HCT116 (cell line): ENCODE results near the gene PRMT5. TPM values are rescaled to one million over a fixed set of nuclear protein-coding genes. Genes with fewer than 3 reads are reported as not detected.

Experiments used
- ATAC-seq: fragments of 200-7000 bp; cut with Tn5 transposase; 2 replicates; pipeline ENCODE4 v1.9.1; 2020; ENCODE audit warnings: mild to moderate bottlenecking, moderate library complexity
- BruUV-seq: library from RNA; stranded (reverse); fragments of 400-500 nt; replicated peaks from 2 replicates; lab custom pipeline; 2021; lab: Mats Ljungman, UMichigan
- CTCF ChIA-PET: fragments of 300-600 bp; sonication (Branson Sonifier 250); formaldehyde crosslinking; loops from one replicate; lab custom pipeline; 2021; ENCODE audit warnings: antibody characterized with exemption; lab: Charles Lee
- POLR2A ChIA-PET: fragments of 300-600, 350-600 bp; sonication (Branson Sonifier 250); formaldehyde crosslinking; loops from one replicate; lab custom pipeline; 2021; ENCODE audit warnings: antibody characterized with exemption; lab: Charles Lee
- RAD21 ChIA-PET, 2 experiments: fragments of 300-600 bp; sonication (Branson Sonifier 250); formaldehyde crosslinking; loops; one replicate each; lab custom pipeline; 2023; ENCODE audit warnings: low total read pairs in 2 of 2; ENCODE audit not compliant: uncharacterized antibody in 2 of 2, unreplicated experiment in 2 of 2, low non-redundant PET in 1 of 2; lab: Charles Lee
- DNase-seq: peaks from one replicate; pipeline ENCODE4 v3.0.0-alpha.2; 2010; ENCODE audit warnings: low read depth, low spot score
- H2AFZ ChIP-seq: fragments of 200-600 bp; shearing (Covaris generic), sonication (generic); 2 replicates; pipeline ENCODE4 v1.6.1; 2017; ENCODE audit warnings: low read depth, mixed run types, mixed read lengths, antibody characterized with exemption, low read length; ENCODE audit not compliant: poor library complexity, severe bottlenecking
- H3K27ac ChIP-seq: 2 replicates; pipeline ENCODE4 v1.5.1; 2012; ENCODE audit warnings: low read depth, low read length
- H3K27me3 ChIP-seq: fragments of 200-600 bp; sonication (generic); 2 replicates; pipeline ENCODE4 v1.6.1; 2016; ENCODE audit warnings: mixed run types, low read length, mixed read lengths; ENCODE audit not compliant: insufficient read depth
- H3K36me3 ChIP-seq, 2 experiments: fragments of 200-500 bp in 1 of 2; fragments of 200-600 bp in 1 of 2; sonication (Bioruptor generic) in 1 of 2; sonication (generic) in 1 of 2; 2 replicates each; pipeline versions ENCODE4 v1.5.1 to v1.6.1; 2014 to 2016; ENCODE audit warnings: low read length in 2 of 2, inconsistent platforms in 1 of 2, mixed read lengths in 1 of 2, mixed run types in 1 of 2; ENCODE audit not compliant: insufficient read depth in 2 of 2, control insufficient read depth in 1 of 2
- H3K4me1 ChIP-seq, 2 experiments: fragments of 200-600 bp in 1 of 2; sonication (generic) in 1 of 2; 2 replicates each; pipeline versions ENCODE4 v1.5.1 to v1.6.1; 2012 to 2017; ENCODE audit warnings: low read length in 2 of 2, inconsistent platforms in 1 of 2, mild to moderate bottlenecking in 1 of 2, mixed read lengths in 1 of 2, mixed run types in 1 of 2, moderate library complexity in 1 of 2; ENCODE audit not compliant: insufficient read depth in 2 of 2, control insufficient read depth in 1 of 2
- H3K4me2 ChIP-seq: fragments of 200-600 bp; sonication (generic); 2 replicates; pipeline ENCODE4 v1.6.1; 2017; ENCODE audit warnings: mixed run types, low read length, mixed read lengths
- H3K4me3 ChIP-seq, 2 experiments: fragments of 200-600 bp in 1 of 2; sonication (generic) in 1 of 2; replicated peaks in 1 of 2; 2 replicates each; pipeline ENCODE4 v1.5.1; 2011 to 2016; ENCODE audit warnings: low read length in 2 of 2, control low read depth in 1 of 2, low read depth in 1 of 2, mild to moderate bottlenecking in 1 of 2, mixed read lengths in 1 of 2, mixed run types in 1 of 2
- H3K79me2 ChIP-seq: fragments of 200-600 bp; sonication (generic); 2 replicates; pipeline ENCODE4 v1.6.1; 2017; ENCODE audit warnings: mild to moderate bottlenecking, mixed run types, low read length, moderate library complexity, mixed read lengths; ENCODE audit not compliant: insufficient read depth
- H3K9ac ChIP-seq: fragments of 200-600 bp; sonication (generic); 2 replicates; pipeline ENCODE4 v1.6.1; 2016; ENCODE audit warnings: low read length, mixed read lengths
- H3K9me2 ChIP-seq: fragments of 200-600 bp; sonication (generic), shearing (Covaris generic); 2 replicates; pipeline ENCODE4 v1.6.1; 2017; ENCODE audit warnings: mixed run types, mild to moderate bottlenecking, moderate library complexity; ENCODE audit not compliant: insufficient read depth
- H3K9me3 ChIP-seq, 2 experiments: fragments of 200-500 bp in 1 of 2; fragments of 200-600 bp in 1 of 2; sonication (Bioruptor generic) in 1 of 2; sonication (generic) in 1 of 2; 2 replicates each; pipeline ENCODE4 v1.6.1; 2014 to 2017; ENCODE audit warnings: low read length in 2 of 2, mixed read lengths in 2 of 2, inconsistent platforms in 1 of 2, low read depth in 1 of 2, mild to moderate bottlenecking in 1 of 2, mixed run types in 1 of 2, moderate library complexity in 1 of 2; ENCODE audit not compliant: control insufficient read depth in 1 of 2, insufficient read depth in 1 of 2
- H4K20me1 ChIP-seq: fragments of 200-600 bp; sonication (generic), shearing (Covaris generic); 2 replicates; pipeline ENCODE4 v1.6.1; 2017; ENCODE audit warnings: mixed run types, mild to moderate bottlenecking, moderate library complexity; ENCODE audit not compliant: insufficient read depth
- CEBPB ChIP-seq: IDR thresholded peaks from 2 replicates; pipeline ENCODE4 v1.6.1; 2012; ENCODE audit warnings: low read depth
- EGR1 ChIP-seq: IDR thresholded peaks from 2 replicates; pipeline ENCODE4 v1.6.1; 2012; ENCODE audit warnings: low read depth
- ELF1 ChIP-seq: IDR thresholded peaks from 2 replicates; pipeline ENCODE4 v1.6.1; 2012; ENCODE audit warnings: low read depth, borderline replicate concordance
- EZH2phosphoT487 ChIP-seq: fragments of 200-600 bp; IDR thresholded peaks from 2 replicates; pipeline ENCODE4 v1.6.1; 2018; ENCODE audit warnings: antibody characterized with exemption, borderline replicate concordance
- FOSL1 ChIP-seq: IDR thresholded peaks from 2 replicates; pipeline ENCODE4 v1.6.1; 2012; ENCODE audit warnings: low read depth
- POLR2A ChIP-seq: IDR thresholded peaks from 2 replicates; pipeline ENCODE4 v1.7.0; 2011; ENCODE audit warnings: borderline replicate concordance; ENCODE audit not compliant: insufficient read depth, insufficient read length; ENCODE audit errors: extremely low read depth
- RAD21 ChIP-seq: IDR thresholded peaks from 2 replicates; pipeline ENCODE4 v1.6.1; 2012; ENCODE audit warnings: low read depth, mild to moderate bottlenecking
- ZFX ChIP-seq: fragments of 450-650 bp; IDR thresholded peaks from 2 replicates; pipeline ENCODE4 v1.6.1; 2017
- ZNF274 ChIP-seq: fragments of 200-500 bp; sonication (Bioruptor generic); IDR thresholded peaks from 2 replicates; pipeline ENCODE4 v1.6.1; 2014; ENCODE audit warnings: mild to moderate bottlenecking, low read depth, low read length, inconsistent platforms
- intact Hi-C: fragments of 100-400 bp; cut with micrococcal nuclease; formaldehyde crosslinking; loops from 2 replicates; pipeline ENCODE4 v1.10.0; 2022
- total RNA-seq: library from RNA; stranded (reverse); gene quantifications from one replicate; pipeline ENCODE4 v1.2.1, GENCODE V29; 2021; ENCODE audit not compliant: unreplicated experiment
- TF ChIP-seq, protein P1 (sequence below): IDR thresholded peaks from 2 replicates; pipeline ENCODE4 v1.6.1; 2012
- TF ChIP-seq, protein P2 (sequence below): IDR thresholded peaks from 2 replicates; pipeline ENCODE4 v1.6.1; 2012

The PRMT5 gene
- total RNA-seq, 1 experiment from 2014 or later = 186 TPM

DNA sequence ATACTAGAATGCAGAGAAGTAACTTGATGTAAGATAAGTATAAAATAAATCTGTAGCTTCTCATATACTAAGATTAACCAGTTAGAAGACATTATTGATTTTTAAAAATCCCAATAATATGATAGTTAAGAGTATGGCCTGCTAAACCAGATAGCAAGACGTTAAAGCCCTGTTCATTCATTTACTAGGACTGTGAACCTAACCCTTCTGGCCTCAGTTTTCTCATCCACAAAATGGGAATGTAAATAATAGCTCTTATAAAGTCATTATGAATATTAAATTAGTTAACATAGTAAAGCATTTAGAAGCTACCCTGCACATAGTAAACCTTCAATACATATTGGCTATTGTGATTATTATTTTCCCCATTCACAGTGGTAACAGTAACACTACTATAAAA, 6.0 kb upstream of the PRMT5 start:
- Histone ChIP-seq H3K36me3 (no peaks in the 10 kb centered on the region), H4K20me1 (no peaks in the 10 kb centered on the region), H3K9ac (no peak overlapping the region), H3K27ac (no peak overlapping the region), H3K9me3 (no peaks in the 10 kb centered on the region), H3K79me2 (no peaks in the 10 kb centered on the region), H3K27me3 (no peaks in the 10 kb centered on the region), H3K4me1 (peaks cover 26 to 48% of the 10 kb centered on the region in 2 experiments), H3K4me2 (no peak overlapping the region), H3K9me2 (no peaks in the 10 kb centered on the region), H3K4me3 (no peak overlapping the region), H2AFZ (no peak overlapping the region)
- intact Hi-C loops = no loop called here
- POLR2A ChIA-PET = interaction anchor here (1.3 kb wide), 1 partner anchor 22 kb away, joined by 4 read pairs; the partner anchor contains the start of gene HAUS4
- no peak for ATAC-seq
- CTCF ChIA-PET = no interaction called here
- no peak for DNase-seq
- TF ChIP-seq POLR2A = no peak
- no peak for TF ChIP-seq FOSL1
- no TSS peak for BruUV-seq
- RAD21 ChIA-PET = no interaction called here

DNA sequence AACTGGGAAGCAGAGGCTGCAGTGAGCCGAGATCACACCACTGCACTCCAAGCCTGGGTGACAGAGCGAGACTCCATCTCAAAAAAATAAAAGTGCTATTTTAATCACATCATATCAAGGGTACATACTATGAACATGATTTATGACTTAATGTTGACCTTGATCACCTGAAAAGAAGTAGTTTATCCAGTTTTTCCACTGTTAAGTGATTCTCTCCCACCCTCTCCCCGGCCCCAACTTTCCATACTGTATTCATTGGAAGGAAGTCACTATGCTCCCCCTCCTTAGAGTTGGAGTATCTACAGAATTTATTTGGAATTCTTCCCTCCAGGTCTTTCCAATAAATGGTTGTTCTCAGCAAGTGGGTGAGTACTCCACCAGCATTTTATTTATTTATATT, 3.0 kb upstream of the PRMT5 start:
- Histone ChIP-seq H3K9ac (no peak overlapping the region), H3K4me3 (no peak overlapping the region), H3K36me3 (peaks cover 2 to 3% of the 10 kb centered on the region in 2 experiments; a peak in 3 of 4 replicates), H2AFZ (no peak overlapping the region), H3K27me3 (no peaks in the 10 kb centered on the region), H3K4me1 (peaks cover 38 to 66% of the 10 kb centered on the region in 2 experiments), H4K20me1 (no peaks in the 10 kb centered on the region)
- no peak for ATAC-seq
- no TSS peak for BruUV-seq
- ChIA-PET CTCF (no interaction called here), RAD21 (no interaction called here)
- DNase-seq = no peak
- no peak for TF ChIP-seq RAD21
- TF ChIP-seq EGR1 = no peak
- no peak for TF ChIP-seq EZH2phosphoT487
- TF ChIP-seq, protein P1, sequence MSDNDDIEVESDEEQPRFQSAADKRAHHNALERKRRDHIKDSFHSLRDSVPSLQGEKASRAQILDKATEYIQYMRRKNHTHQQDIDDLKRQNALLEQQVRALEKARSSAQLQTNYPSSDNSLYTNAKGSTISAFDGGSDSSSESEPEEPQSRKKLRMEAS = no peak
- no peak for TF ChIP-seq ELF1
- TF ChIP-seq POLR2A = no peak
- TF ChIP-seq ZNF274 = no peak
- no peak for TF ChIP-seq CEBPB
- TF ChIP-seq, protein P2, sequence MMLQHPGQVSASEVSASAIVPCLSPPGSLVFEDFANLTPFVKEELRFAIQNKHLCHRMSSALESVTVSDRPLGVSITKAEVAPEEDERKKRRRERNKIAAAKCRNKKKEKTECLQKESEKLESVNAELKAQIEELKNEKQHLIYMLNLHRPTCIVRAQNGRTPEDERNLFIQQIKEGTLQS = no peak
- no peak for TF ChIP-seq ZFX
- TF ChIP-seq, all 23 proteins: peak for 0
- intact Hi-C loops = no loop called here
- Histone ChIP-seq H3K27ac (peak overlapping the region; percentile 79; the same call in 1 of the 2 replicates), H3K9me2 (no peaks in the 10 kb centered on the region), H3K79me2 (peaks cover 20% of the 10 kb centered on the region), H3K9me3 (no peaks in the 10 kb centered on the region), H3K4me2 (peak overlapping the region; percentile 24)
- POLR2A ChIA-PET = interaction anchor here (2.6 to 3.8 kb wide), 2 partner anchors 14 to 25 kb away, joined by 8 to 29 read pairs; partner anchors contain the start of genes HAUS4 and RBM23
